HEK293T (cell line): ENCODE data around the gene BEGAIN.

Source experiments
- ELF4 ChIP-seq: fragments of 450-650 bp; IDR thresholded peaks from 2 replicates; pipeline ENCODE4 v1.6.1; 2017; ENCODE audit warnings: antibody characterized with exemption
- FOXA1 ChIP-seq: fragments of 450-650 bp; IDR thresholded peaks from 2 replicates; pipeline ENCODE4 v1.6.1; 2016; ENCODE audit warnings: mild to moderate bottlenecking
- SP1 ChIP-seq: fragments of 450-650 bp; IDR thresholded peaks from 2 replicates; pipeline ENCODE4 v1.6.1; 2017
- TARDBP ChIP-seq: fragments of 450-650 bp; IDR thresholded peaks from 2 replicates; pipeline ENCODE4 v1.6.1; 2016
- ZNF384 ChIP-seq: fragments of 450-650 bp; IDR thresholded peaks from 2 replicates; pipeline ENCODE4 v1.6.1; 2016

DNA sequence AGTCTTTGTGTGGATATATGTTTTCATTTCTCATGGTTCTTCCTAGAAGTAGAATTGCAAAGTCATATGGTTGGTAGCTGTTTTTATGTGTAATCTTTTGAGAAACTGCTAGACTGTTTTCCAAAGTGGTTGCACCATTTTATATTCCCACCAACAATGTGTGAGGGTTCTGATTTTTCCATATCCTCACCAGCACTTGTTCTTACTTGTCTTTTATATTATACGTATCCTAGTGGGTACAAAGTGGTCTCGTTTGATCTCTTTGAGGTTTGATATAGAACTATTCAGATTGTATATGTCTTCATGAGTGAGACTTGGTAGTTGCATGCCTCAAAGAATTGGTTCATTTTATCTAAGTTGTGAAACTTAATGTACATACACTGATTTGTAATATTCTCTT is 91.3 kb downstream of the BEGAIN start:
- TF ChIP-seq TARDBP (no peak), ELF4 (no peak), FOXA1 (no peak), SP1 (no peak), ZNF384 (no peak)
